ENCODE results near the gene MMRN2. TPM values are rescaled to one million over a fixed set of nuclear protein-coding genes. Genes with fewer than 3 reads are reported as not detected.

The MMRN2 gene

DNA sequence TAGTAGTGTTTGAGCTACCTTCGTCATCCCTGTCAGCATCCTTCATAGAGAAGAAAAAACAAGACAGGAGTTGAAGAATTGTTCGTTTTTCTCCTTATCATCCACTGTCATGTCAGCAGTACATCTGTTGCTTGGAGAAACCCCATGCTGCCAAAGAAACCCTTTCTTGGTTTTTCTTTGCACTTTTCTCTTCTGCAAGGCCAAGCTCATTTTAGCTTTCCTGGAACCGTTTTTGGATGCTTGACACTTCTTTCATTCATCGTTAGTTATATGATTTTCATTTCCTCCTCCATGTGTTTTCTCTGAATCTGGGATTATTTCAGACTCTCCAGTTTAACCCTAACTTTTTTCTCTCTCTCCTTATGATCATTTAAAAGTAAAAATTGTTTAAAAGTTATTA is 58.9 kb downstream of the MMRN2 start:
- no peak overlapping the region for H3K56ac ChIP-seq (ENCODE audit: low read length)
- H3K18ac ChIP-seq (ENCODE audit: low read length), result no peak overlapping the region
- H4K5ac ChIP-seq (ENCODE audit: low read length), result no peak overlapping the region
- WGBS (ENCODE audit: extremely low coverage, insufficient coverage, low lambda C conversion rate), result no CpG with 5 or more reads among the region's 4 CpGs
- H3K4ac ChIP-seq (ENCODE audit: low read depth, low read length), result no peak overlapping the region
- no peaks in the 10 kb centered on the region for H3K27me3 ChIP-seq (ENCODE audit: insufficient read depth, low read length, poor library complexity)
- H3K4me1 ChIP-seq (ENCODE audit: control insufficient read depth, low read depth, low read length), result no peaks in the 10 kb centered on the region
- H2BK120ac ChIP-seq (ENCODE audit: low read depth, low read length), result no peak overlapping the region
- no peak overlapping the region for H2AK5ac ChIP-seq (ENCODE audit: low read length)
- peaks cover 9% of the 10 kb centered on the region for H3K79me2 ChIP-seq (ENCODE audit: control insufficient read depth, insufficient read depth, low read length)
- no peak overlapping the region for H3K23ac ChIP-seq (ENCODE audit: low read length)
- H3K36me3 ChIP-seq (ENCODE audit: control insufficient read depth, insufficient read depth, low read length), result peaks cover 9% of the 10 kb centered on the region
- H3K9ac ChIP-seq (ENCODE audit: low read length), result no peak overlapping the region
- peaks cover 8% of the 10 kb centered on the region for H3K79me1 ChIP-seq (ENCODE audit: low read length)
- no peak for DNase-seq
- H3K27ac ChIP-seq (ENCODE audit: low read depth, low read length), result no peak overlapping the region
- no peak overlapping the region for H3K4me2 ChIP-seq (ENCODE audit: low read length)
- no peak overlapping the region for H3K4me3 ChIP-seq (ENCODE audit: low read length)
- no peak overlapping the region for H2BK15ac ChIP-seq (replicated peaks; ENCODE audit: low read depth)
- H4K8ac ChIP-seq (ENCODE audit: low read depth, low read length), result no peak overlapping the region
- H2BK5ac ChIP-seq (ENCODE audit: low read length), result no peak overlapping the region

DNA sequence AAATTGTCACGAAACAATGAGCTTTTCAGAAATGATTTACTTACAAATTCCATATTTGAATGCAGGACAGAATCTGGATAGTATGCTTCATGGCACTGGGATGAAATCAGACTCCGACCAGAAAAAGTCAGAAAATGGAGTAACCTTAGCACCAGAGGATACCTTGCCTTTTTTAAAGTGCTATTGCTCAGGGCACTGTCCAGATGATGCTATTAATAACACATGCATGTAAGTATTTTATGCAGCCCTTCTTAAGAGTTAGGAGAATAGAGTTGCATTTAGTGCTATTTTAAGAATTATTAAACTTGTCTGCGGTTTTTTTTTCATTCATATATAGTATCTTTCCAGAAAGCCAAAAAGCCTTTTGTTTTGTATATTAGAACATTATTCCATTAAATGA is 67.4 kb downstream of the MMRN2 start:
- no peak overlapping the region for H3K18ac ChIP-seq (ENCODE audit: low read length)
- no peak overlapping the region for H3K56ac ChIP-seq (ENCODE audit: low read length)
- H4K5ac ChIP-seq (ENCODE audit: low read length), result no peak overlapping the region
- H3K79me2 ChIP-seq (ENCODE audit: control insufficient read depth, insufficient read depth, low read length), result peaks cover 18% of the 10 kb centered on the region
- H3K4me3 ChIP-seq (ENCODE audit: low read length), result no peak overlapping the region
- H3K4ac ChIP-seq (ENCODE audit: low read depth, low read length), result no peak overlapping the region
- no peaks in the 10 kb centered on the region for H3K4me1 ChIP-seq (ENCODE audit: control insufficient read depth, low read depth, low read length)
- no peak overlapping the region for H3K27ac ChIP-seq (ENCODE audit: low read depth, low read length)
- H3K79me1 ChIP-seq (ENCODE audit: low read length), result peaks cover 4% of the 10 kb centered on the region
- no CpG with 5 or more reads among the region's 3 CpGs for WGBS (ENCODE audit: extremely low coverage, insufficient coverage, low lambda C conversion rate)
- H3K4me2 ChIP-seq (ENCODE audit: low read length), result no peak overlapping the region
- H4K8ac ChIP-seq (ENCODE audit: low read depth, low read length), result no peak overlapping the region
- no peak overlapping the region for H2AK5ac ChIP-seq (ENCODE audit: low read length)
- no peak overlapping the region for H2BK15ac ChIP-seq (replicated peaks; ENCODE audit: low read depth)
- no peaks in the 10 kb centered on the region for H3K27me3 ChIP-seq (ENCODE audit: insufficient read depth, low read length, poor library complexity)
- no peak overlapping the region for H3K9ac ChIP-seq (ENCODE audit: low read length)
- H3K36me3 ChIP-seq (ENCODE audit: control insufficient read depth, insufficient read depth, low read length), result no peaks in the 10 kb centered on the region
- H3K23ac ChIP-seq (ENCODE audit: low read length), result no peak overlapping the region
- no peak overlapping the region for H2BK120ac ChIP-seq (ENCODE audit: low read depth, low read length)
- no peak for DNase-seq
- no peak overlapping the region for H2BK5ac ChIP-seq (ENCODE audit: low read length)

- Histone ChIP-seq H3K36me3 (ENCODE audit: control insufficient read depth, insufficient read depth, low read length) (no peaks in the 10 kb centered on the region), H3K4me3 (ENCODE audit: low read length) (no peak overlapping the region), H3K18ac (ENCODE audit: low read length) (no peak overlapping the region), H3K27me3 (ENCODE audit: insufficient read depth, low read length, poor library complexity) (no peaks in the 10 kb centered on the region), H2BK120ac (ENCODE audit: low read depth, low read length) (no peak overlapping the region), H3K9ac (ENCODE audit: low read length) (no peak overlapping the region), H2BK5ac (ENCODE audit: low read length) (no peak overlapping the region), H3K79me1 (ENCODE audit: low read length) (peaks cover 4% of the 10 kb centered on the region), H3K4me2 (ENCODE audit: low read length) (no peak overlapping the region), H3K27ac (ENCODE audit: low read depth, low read length) (no peak overlapping the region), H3K23ac (ENCODE audit: low read length) (no peak overlapping the region), H3K79me2 (ENCODE audit: control insufficient read depth, insufficient read depth, low read length) (peaks cover 21% of the 10 kb centered on the region), H3K4me1 (ENCODE audit: control insufficient read depth, low read depth, low read length) (no peaks in the 10 kb centered on the region), H2BK15ac (replicated peaks; ENCODE audit: low read depth) (no peak overlapping the region), H3K56ac (ENCODE audit: low read length) (no peak overlapping the region), H4K5ac (ENCODE audit: low read length) (no peak overlapping the region), H2AK5ac (ENCODE audit: low read length) (no peak overlapping the region), H4K8ac (ENCODE audit: low read depth, low read length) (no peak overlapping the region), H3K4ac (ENCODE audit: low read depth, low read length) (no peak overlapping the region)
- no CpG with 5 or more reads among the region's 7 CpGs for WGBS (ENCODE audit: extremely low coverage, insufficient coverage, low lambda C conversion rate)
- no peak for DNase-seq
Measured at GRCh38 chr10:86888585-86889381, 68.6 kb downstream of the MMRN2 start.

Small RNA genes within 50 kb of the gene (small RNA-seq; reads per million reads assigned to genes)
- not detected for gene BMS1P3 (ENCODE audit: insufficient read depth)
- gene RNU1-19P (ENCODE audit: insufficient read depth), result not detected
